Memory B cell (primary cell): Measurements from ENCODE around the gene RNASE7.

Experiments
- ATAC-seq: fragments of 150-1000 bp; cut with Tn5 transposase; 2 replicates; pipeline ENCODE4 v1.10.0; 2021; ENCODE audit warnings: low read depth, mild to moderate bottlenecking, moderate library complexity
- DNase-seq, 2 donors: peaks; one replicate each; pipeline ENCODE4 v3.0.0; 2022; ENCODE audit warnings: low spot score in 2 of 2
- H3K27ac Mint-ChIP-seq: one replicate; pipeline ENCODE4 v1.8.0; 2022; ENCODE audit warnings: mild to moderate bottlenecking, moderate library complexity, mixed read lengths
- H3K27me3 Mint-ChIP-seq: one replicate; pipeline ENCODE4 v1.8.0; 2022; ENCODE audit warnings: mixed read lengths
- H3K36me3 Mint-ChIP-seq: one replicate; pipeline ENCODE4 v1.8.0; 2022; ENCODE audit warnings: mild to moderate bottlenecking, mixed read lengths
- H3K4me1 Mint-ChIP-seq: one replicate; pipeline ENCODE4 v1.8.0; 2022; ENCODE audit warnings: mixed read lengths
- H3K4me3 Mint-ChIP-seq: one replicate; pipeline ENCODE4 v1.8.0; 2022; ENCODE audit warnings: mild to moderate bottlenecking, moderate library complexity, mixed read lengths
- H3K9me3 Mint-ChIP-seq: one replicate; pipeline ENCODE4 v1.8.0; 2022; ENCODE audit warnings: mixed read lengths

RNASE7 gene

DNA sequence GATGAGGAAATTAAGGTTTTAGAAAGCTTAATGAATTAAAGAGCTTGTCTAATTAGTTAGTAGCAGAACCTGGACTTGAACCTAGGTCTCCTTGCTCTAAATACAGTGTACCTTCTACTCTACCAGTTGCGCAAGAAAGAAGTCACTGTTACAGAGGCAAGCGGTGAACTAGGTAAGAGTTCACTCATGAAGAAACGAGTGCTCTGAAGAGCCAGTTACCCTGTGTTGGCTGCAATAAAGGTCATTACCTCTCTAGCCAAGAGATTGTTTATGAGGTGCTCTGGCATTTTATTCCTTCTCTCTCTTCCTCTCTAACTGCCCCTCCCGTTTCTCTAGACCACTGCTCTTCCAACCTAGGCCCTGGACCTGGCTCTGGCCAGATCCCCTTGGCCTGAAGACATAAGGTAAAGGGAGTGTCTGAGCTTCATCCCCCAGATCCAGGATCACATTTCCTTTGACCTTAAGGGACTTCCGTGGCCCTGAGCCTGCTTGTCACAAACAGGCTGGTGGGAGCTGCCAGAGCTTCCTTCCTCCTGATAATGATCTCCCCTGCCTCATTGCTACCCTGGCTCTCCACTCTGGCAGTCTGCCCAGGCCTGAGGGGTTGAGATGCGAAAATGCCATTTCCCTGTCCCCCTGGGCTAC lies 1.9 kb downstream of the RNASE7 start:
- Mint-ChIP-seq H3K27ac (no peak overlapping the region), H3K4me3 (no peak overlapping the region), H3K36me3 (no peaks in the 10 kb centered on the region), H3K9me3 (no peaks in the 10 kb centered on the region), H3K27me3 (peaks cover 26% of the 10 kb centered on the region), H3K4me1 (no peaks in the 10 kb centered on the region)
- ATAC-seq = no peak
- DNase-seq = no peak

DNA sequence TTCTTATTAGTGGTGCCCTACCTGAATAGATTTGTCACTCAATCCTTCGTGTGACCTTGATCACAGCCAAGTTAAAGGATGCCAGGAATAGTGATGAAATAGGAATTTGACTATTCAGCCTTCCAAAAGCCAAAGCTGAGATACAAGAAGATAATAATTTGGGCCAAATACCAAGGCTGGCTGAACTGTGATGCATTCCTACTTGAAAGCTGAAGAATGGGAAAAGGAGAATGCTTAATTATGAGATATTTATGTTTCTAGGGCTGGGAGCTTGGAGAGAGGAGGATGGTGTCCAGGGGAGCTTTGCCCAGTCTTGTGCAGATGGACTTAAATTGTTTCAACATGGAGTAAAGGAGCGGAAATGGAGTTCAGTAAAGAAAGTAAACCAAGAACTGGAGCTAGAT lies 5.2 kb downstream of the RNASE7 start:
- Mint-ChIP-seq H3K27ac (no peak overlapping the region), H3K27me3 (peaks cover 26% of the 10 kb centered on the region), H3K9me3 (no peaks in the 10 kb centered on the region), H3K4me1 (no peaks in the 10 kb centered on the region), H3K36me3 (no peaks in the 10 kb centered on the region), H3K4me3 (no peak overlapping the region)
- ATAC-seq (no peak), DNase-seq (no peak)

DNA sequence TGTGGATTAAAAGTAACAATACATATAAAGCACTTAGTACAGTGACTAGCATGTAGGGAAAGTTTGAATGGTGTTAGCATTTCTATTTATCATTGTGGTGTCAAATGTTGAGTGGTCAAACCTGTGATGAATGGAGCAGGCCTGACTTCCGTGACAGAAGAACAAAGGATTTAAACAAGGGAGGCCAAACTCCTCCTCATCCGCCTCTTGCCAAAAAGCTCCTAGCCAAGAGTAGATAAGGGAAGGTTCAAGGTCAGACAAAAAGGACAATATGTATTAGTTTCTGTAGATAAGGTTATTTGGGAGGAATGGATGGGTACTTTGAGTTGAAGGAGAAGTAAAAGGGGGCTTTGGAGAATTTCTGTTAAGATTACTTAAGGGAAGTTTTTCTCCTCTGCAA lies 6.5 kb downstream of the RNASE7 start:
- H3K36me3 Mint-ChIP-seq = no peaks in the 10 kb centered on the region
- H3K27ac Mint-ChIP-seq = no peak overlapping the region

DNA sequence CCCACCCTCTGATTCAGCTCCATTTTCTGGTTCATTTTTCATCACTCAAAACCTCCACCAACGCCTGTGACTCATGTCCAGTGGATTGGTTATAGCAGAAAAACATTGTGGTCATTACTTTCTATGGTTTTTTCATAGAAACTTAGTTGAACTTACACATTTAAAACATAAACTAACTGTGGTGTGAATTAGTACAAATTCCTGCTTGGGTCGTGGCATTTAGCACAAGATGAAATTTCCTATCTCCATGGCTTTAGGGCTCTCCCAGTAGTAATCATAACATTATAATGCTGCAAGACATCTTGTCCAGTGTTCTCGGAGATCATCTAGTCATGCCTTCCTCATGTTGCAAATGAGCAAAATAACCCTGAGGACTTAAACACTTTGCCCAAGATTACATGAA lies 7.1 kb downstream of the RNASE7 start:
- ATAC-seq (no peak), DNase-seq (no peak)
- peaks cover 22% of the 10 kb centered on the region for H3K27me3 Mint-ChIP-seq
- no peaks in the 10 kb centered on the region for H3K4me1 Mint-ChIP-seq
- no peak overlapping the region for H3K4me3 Mint-ChIP-seq
- no peaks in the 10 kb centered on the region for H3K36me3 Mint-ChIP-seq
- no peak overlapping the region for H3K27ac Mint-ChIP-seq
- no peaks in the 10 kb centered on the region for H3K9me3 Mint-ChIP-seq

More for the DNA sequence above, 6.5 kb downstream of the RNASE7 start:
- ATAC-seq = no peak
- DNase-seq = no peak
- no peaks in the 10 kb centered on the region for H3K4me1 Mint-ChIP-seq
- H3K27me3 Mint-ChIP-seq = peaks cover 22% of the 10 kb centered on the region
- H3K9me3 Mint-ChIP-seq = no peaks in the 10 kb centered on the region
- no peak overlapping the region for H3K4me3 Mint-ChIP-seq

DNA sequence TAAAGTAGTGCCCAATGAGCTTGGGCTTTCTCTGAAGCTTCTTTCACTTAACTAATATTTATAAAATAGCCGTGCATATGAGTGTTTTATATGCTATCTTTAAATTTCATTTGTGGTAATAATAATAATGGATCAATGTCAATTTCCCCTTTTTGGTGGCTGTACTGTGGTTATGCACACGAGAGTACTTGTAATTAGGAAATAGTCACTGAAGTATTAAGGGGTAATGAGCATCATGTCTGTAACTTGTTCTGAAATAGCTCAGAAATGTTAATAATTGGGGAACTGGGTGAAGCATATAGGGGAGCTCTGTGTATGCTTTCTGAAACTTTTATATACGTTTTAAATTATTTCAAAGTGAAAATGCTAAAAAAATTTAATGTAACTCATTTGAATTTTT lies 8.4 kb downstream of the RNASE7 start:
- H3K4me3 Mint-ChIP-seq = no peak overlapping the region
- DNase-seq (no peak), ATAC-seq (peak; percentile 52)
- H3K36me3 Mint-ChIP-seq = no peaks in the 10 kb centered on the region
- no peak overlapping the region for H3K27ac Mint-ChIP-seq
- H3K27me3 Mint-ChIP-seq = peaks cover 14% of the 10 kb centered on the region
- H3K4me1 Mint-ChIP-seq = no peaks in the 10 kb centered on the region
- no peaks in the 10 kb centered on the region for H3K9me3 Mint-ChIP-seq

DNA sequence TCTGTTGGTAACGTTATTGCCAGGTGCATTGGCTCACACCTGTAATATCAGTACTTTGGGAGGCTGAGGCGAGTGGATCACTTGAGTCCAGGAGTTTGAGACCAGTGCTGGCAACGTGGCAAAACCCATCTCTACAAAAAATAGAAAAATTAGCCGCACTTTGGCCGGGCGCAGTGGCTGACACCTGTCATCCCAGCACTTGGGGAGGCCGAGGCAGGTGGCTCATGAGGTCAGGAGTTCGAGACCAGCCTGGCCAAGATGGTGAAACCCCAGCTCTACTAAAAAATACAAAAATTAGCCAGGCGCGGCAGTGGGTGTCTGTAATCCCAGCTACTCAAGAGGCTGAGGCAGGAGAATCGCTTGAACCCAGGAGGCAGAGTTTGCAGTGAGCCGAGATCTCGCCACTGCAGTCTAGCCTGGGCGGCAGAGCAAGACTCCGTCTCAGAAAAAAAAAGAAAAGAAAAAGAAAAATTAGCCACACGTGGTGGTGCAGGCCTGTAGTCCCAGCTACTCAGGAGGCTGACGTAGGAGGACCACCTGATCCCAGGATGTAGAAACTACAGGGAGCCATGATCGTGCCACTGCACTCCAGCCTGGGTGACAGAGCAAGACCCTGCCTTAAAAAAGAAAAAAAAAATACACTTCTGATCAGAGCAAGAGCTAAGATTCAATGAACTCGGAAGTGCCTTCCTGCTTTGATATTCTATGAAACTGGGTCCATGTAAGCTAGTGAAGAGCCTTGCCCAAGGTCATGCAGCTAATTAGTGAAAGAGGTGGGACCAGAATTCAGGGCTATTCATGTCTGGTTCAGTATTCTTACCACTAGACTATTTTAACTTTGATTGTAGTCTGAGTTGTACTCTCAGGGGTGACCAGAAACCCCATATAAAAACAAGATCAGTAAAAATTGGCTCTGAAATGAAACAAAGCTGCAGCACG lies 11.3 kb downstream of the RNASE7 start:
- no peaks in the 10 kb centered on the region for H3K4me1 Mint-ChIP-seq
- peak overlapping the region; percentile 4 for H3K27ac Mint-ChIP-seq
- H3K9me3 Mint-ChIP-seq = no peaks in the 10 kb centered on the region
- no peak overlapping the region for H3K4me3 Mint-ChIP-seq
- DNase-seq (no peak), ATAC-seq (no peak)
- H3K27me3 Mint-ChIP-seq = peaks cover 15% of the 10 kb centered on the region
- no peaks in the 10 kb centered on the region for H3K36me3 Mint-ChIP-seq

DNA sequence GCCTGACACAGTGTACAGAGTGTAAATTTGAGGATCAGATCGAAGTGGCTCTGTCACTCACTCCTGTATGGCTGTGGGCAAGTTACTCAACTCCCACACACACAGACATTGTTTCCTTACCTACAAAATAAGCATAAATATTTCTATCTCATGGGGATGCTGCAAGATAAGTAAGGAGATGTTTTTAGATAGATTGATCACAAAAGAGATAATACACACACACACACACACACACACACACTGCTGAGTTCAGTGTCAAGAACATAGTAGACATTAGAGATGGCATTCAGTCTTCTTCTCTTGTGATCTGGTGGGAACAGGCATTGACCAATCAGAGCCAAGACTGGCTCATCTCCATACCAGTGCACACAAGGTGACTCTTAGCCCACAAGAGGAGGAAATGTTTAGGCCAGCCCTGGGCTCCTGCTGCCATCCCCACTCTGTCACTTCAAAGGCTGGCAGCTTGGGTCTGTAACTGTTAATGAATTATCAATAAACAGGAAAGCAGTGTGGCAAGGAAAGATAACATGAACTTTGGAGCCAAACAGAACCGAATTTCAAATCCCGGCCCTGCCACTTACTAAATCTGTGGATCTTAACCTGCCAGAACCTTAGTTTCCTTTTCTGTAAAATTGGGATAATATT lies 12.1 kb downstream of the RNASE7 start:
- peaks cover 10% of the 10 kb centered on the region for H3K27me3 Mint-ChIP-seq
- no peaks in the 10 kb centered on the region for H3K36me3 Mint-ChIP-seq
- no peak for DNase-seq
- no peaks in the 10 kb centered on the region for H3K4me1 Mint-ChIP-seq
- H3K9me3 Mint-ChIP-seq = no peaks in the 10 kb centered on the region
- peak overlapping the region; percentile 4 for H3K27ac Mint-ChIP-seq
- ATAC-seq = no peak
- no peak overlapping the region for H3K4me3 Mint-ChIP-seq

DNA sequence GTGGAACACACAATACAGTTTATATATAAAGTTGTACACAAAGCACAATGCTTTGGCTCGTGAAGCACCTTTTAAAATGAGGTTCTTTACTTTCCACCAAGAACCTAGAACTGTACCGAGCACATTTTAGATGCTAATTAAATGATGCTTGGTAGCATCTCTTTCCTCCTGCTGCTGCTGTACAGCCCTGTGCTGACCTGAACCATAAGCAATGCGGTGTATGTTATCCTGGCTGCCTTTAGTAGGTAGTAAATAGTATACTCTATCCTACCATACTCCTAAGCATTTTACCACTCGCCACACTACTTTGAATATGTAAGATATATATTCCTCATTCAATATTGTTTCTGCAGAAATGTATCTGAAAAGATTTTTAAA lies 12.6 kb downstream of the RNASE7 start:
- Mint-ChIP-seq H3K4me3 (no peak overlapping the region), H3K4me1 (no peaks in the 10 kb centered on the region)

DNA sequence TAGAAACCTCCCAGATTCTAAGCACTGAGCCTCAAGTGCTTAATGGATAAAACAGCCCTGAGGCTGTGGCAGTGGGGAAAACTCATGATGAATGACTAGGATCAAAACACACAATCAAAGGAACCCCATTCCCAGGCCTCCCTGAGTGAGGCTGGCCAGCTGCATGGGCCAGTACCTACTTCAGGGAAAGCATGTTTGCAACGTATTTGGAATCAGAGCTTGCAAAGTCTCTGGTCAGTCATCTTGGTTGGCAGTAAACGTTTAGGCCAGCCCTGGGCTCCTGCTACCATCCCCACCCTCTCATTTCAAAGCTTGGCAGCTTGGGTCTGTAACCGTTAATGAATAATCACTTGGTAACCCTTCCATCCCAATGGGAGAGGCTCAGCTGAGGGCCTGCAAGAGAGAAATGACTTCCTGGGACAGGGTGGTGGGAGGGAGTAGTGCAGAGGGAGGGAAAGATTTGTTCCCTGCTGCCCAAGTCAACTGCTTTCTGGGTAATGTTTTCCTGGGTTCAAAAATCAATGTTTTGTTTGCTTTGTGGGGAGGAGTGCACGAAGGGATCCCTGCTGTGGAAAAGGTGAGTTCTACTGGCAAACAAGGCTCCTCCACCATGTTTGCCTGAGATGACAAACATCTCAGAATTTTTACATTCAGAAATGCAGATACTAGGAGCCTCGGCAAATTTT lies 13.4 kb downstream of the RNASE7 start:
- DNase-seq (no peak), ATAC-seq (no peak)
- Mint-ChIP-seq H3K9me3 (no peaks in the 10 kb centered on the region), H3K4me3 (no peak overlapping the region), H3K27me3 (peaks cover 16% of the 10 kb centered on the region), H3K27ac (no peak overlapping the region), H3K36me3 (no peaks in the 10 kb centered on the region), H3K4me1 (no peaks in the 10 kb centered on the region)

More for the DNA sequence above, 12.6 kb downstream of the RNASE7 start:
- DNase-seq (no peak), ATAC-seq (no peak)
- Mint-ChIP-seq H3K9me3 (no peaks in the 10 kb centered on the region), H3K27me3 (peaks cover 9% of the 10 kb centered on the region), H3K36me3 (no peaks in the 10 kb centered on the region), H3K27ac (no peak overlapping the region)

DNA sequence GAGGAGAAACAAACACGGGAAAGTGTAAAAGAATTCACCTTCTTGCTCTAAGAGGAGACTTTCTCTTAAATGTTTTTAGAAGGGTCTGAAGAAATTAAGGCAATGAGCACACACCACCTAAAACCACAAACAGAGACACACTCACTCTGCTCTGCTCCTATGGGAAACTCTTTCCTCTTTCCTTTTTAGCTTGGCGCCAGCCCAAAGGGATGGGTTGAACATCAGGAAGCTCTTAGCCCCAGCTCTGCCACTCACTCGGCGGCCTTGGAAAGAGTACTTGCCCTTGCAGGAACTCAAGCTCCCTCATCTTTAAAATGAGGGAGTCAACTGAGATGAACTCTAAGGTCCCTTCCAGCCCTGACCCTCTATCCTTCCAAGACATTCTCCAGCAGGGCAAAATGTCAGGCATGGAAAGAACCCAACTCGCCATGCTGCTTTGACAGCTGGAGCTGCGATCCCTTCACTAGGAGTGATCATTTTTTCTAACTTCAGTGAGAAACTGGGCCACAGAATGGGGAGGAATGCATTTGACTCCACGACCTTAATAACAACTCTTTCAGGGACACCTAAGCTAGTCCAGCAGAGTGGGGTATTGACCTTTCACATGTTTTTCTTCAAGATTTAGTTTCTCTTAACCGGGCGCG lies 14.5 kb downstream of the RNASE7 start:
- Mint-ChIP-seq H3K9me3 (no peaks in the 10 kb centered on the region), H3K4me1 (no peaks in the 10 kb centered on the region), H3K4me3 (no peak overlapping the region), H3K27ac (no peak overlapping the region), H3K36me3 (no peaks in the 10 kb centered on the region), H3K27me3 (peaks cover 19% of the 10 kb centered on the region)
- ATAC-seq (no peak), DNase-seq (no peak)

DNA sequence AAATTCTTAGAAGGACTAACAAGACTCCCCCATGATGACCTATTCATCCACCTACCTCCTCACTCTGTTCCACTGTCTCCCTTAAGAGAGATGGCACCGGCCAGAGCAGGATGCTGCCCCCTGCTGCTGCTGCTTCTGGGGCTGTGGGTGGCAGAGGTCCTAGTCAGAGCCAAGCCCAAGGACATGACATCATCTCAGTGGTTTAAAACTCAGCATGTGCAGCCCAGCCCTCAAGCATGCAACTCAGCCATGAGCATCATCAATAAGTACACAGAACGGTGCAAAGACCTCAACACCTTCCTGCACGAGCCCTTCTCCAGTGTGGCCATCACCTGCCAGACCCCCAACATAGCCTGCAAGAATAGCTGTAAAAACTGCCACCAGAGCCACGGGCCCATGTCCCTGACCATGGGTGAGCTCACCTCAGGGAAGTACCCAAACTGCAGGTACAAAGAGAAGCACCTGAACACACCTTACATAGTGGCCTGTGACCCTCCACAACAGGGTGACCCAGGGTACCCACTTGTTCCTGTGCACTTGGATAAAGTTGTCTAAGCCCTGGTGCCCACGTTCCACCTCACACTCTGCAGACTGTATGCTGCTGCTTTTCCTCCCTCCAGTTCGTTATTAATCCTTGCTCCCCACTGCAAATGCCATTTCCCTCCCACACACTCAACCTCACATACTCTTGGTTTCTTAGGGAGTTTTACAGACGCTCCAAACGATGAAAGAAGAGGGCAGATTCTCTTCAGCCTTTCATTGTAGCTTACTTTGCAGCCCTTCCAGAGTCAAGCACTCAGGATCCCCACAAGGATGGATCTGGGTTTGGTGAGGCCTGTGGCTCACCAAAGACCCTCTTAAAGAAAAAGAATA lies 15.9 kb downstream of the RNASE7 start, which contains the start of gene RNASE8:
Gene RNASE8, plus strand, starts transcription at position 20 of the 873 bp plus-strand sequence. Its CDS starts 71 bp downstream, at position 91.
- ATAC-seq (no peak), DNase-seq (no peak)
- Mint-ChIP-seq H3K9me3 (no peaks in the 10 kb centered on the region), H3K27me3 (peaks cover 18% of the 10 kb centered on the region), H3K27ac (no peak within 1 kb of the TSS), H3K4me1 (no peaks in the 10 kb centered on the region), H3K36me3 (no peaks in the 10 kb centered on the region), H3K4me3 (no peak within 1 kb of the TSS)

DNA sequence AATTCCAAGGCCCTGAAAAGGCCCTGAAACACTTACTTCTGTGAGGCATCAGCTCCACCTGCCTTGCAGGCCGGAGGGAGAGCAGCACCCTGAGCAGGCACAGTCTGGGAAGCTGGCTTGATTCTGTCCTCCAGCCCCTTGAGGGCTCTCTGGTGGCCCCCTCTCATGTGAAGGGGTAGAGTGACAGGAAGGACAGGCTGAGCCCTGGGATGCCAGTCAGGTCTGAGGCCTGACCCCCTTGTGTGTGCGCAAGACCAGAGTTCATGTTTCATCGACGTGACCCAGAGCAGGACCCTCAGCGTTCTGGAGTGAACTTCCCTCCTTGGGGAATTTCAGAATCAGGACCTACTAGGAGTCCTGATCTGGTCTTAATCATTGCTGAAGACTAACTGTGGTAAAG lies 16.7 kb downstream of the RNASE7 start:
- no peak overlapping the region for H3K27ac Mint-ChIP-seq
- no peak for DNase-seq
- peaks cover 21% of the 10 kb centered on the region for H3K27me3 Mint-ChIP-seq
- H3K4me1 Mint-ChIP-seq = no peaks in the 10 kb centered on the region
- H3K36me3 Mint-ChIP-seq = no peaks in the 10 kb centered on the region
- no peak for ATAC-seq
- no peaks in the 10 kb centered on the region for H3K9me3 Mint-ChIP-seq
- H3K4me3 Mint-ChIP-seq = no peak overlapping the region
